Suppressor macrophage treated with lipopolysaccharide for 4 hours (primary cell): ENCODE results near the gene HRNR.

Source experiments
- DNase-seq: peaks from one replicate; pipeline ENCODE4 v3.0.0-alpha.2; 2020

The HRNR gene

GRCh38 chr1:152188673-152189591, 35.1 kb downstream of the HRNR start:
- DNase-seq, result peak; percentile 77

- no peak for DNase-seq
Measured at GRCh38 chr1:152186556-152187285, 37.3 kb downstream of the HRNR start.

GRCh38 chr1:152185544-152186391, 38.2 kb downstream of the HRNR start:
- DNase-seq, result peak; percentile 69

- no peak for DNase-seq
Measured at GRCh38 chr1:152182944-152183361, 41.0 kb downstream of the HRNR start.

GRCh38 chr1:152182431-152182830, 41.6 kb downstream of the HRNR start:
- DNase-seq, result peak; percentile 61

GRCh38 chr1:152179566-152179965, 44.4 kb downstream of the HRNR start:
- no peak for DNase-seq

GRCh38 chr1:152170287-152170905, 53.6 kb downstream of the HRNR start:
- DNase-seq, result peak; percentile 73

GRCh38 chr1:152169366-152170025, 54.5 kb downstream of the HRNR start:
- no peak for DNase-seq

- no peak for DNase-seq
Measured at GRCh38 chr1:152168535-152168868, 55.5 kb downstream of the HRNR start.

GRCh38 chr1:152167835-152168534, 56.0 kb downstream of the HRNR start:
- DNase-seq, result no peak

- no peak for DNase-seq
Measured at GRCh38 chr1:152166966-152167365, 57.0 kb downstream of the HRNR start.

GRCh38 chr1:152165286-152166077, 58.5 kb downstream of the HRNR start:
- peak; percentile 61 for DNase-seq

GRCh38 chr1:152164517-152165136, 59.4 kb downstream of the HRNR start:
- DNase-seq, result no peak

- peak; percentile 73 for DNase-seq
Measured at GRCh38 chr1:152162792-152163463, 61.1 kb downstream of the HRNR start.
